Measurements from ENCODE around the gene CCDC9.

CCDC9 gene

GRCh38 chr19:47310323-47310722 lies 54.0 kb downstream of the CCDC9 start:
- ChIA-PET POLR2A (no interaction called here), CTCF (interaction anchor here (9.8 kb wide), 1 partner anchor 16 kb away, joined by 105 read pairs; no protein-coding TSS in a partner anchor)
- no peak for DNase-seq (ENCODE audit: low read depth, low spot score)
- no peak overlapping the region for H3K4me3 ChIP-seq (ENCODE audit: low read depth, low read length)
- TF ChIP-seq CTCF (IDR thresholded peaks at IDR 0.05; ENCODE audit: insufficient read depth, low read length, missing control alignments): no peak

GRCh38 chr19:47310819-47311218 lies 54.5 kb downstream of the CCDC9 start:
- ChIA-PET CTCF (interaction anchor here (0.7 to 9.8 kb wide), 2 partner anchors 16 to 38 kb away, joined by 3 to 105 read pairs; no protein-coding TSS in a partner anchor), POLR2A (no interaction called here)
- no peak for DNase-seq (ENCODE audit: low read depth, low spot score)
- no peak for TF ChIP-seq CTCF (IDR thresholded peaks at IDR 0.05; ENCODE audit: insufficient read depth, low read length, missing control alignments)
- H3K4me3 ChIP-seq (ENCODE audit: low read depth, low read length): no peak overlapping the region

- ChIA-PET POLR2A (no interaction called here), CTCF (interaction anchor here (0.7 kb wide), 1 partner anchor 37 kb away, joined by 4 read pairs; the partner anchor contains the start of gene DHX34)
- TF ChIP-seq CTCF (IDR thresholded peaks at IDR 0.05; ENCODE audit: insufficient read depth, low read length, missing control alignments): no peak
- H3K4me3 ChIP-seq (ENCODE audit: low read depth, low read length): no peak overlapping the region
- DNase-seq (ENCODE audit: low read depth, low spot score): no peak
Measured at GRCh38 chr19:47312366-47313006, 56.2 kb downstream of the CCDC9 start.

GRCh38 chr19:47313754-47314295 lies 57.5 kb downstream of the CCDC9 start:
- TF ChIP-seq CTCF (IDR thresholded peaks at IDR 0.05; ENCODE audit: insufficient read depth, low read length, missing control alignments): no peak
- ChIA-PET CTCF (interaction anchor here (0.9 to 1.7 kb wide), 5 partner anchors 16 to 114 kb away, joined by 3 to 7 read pairs (median 3); partner anchors contain the start of gene DHX34), POLR2A (no interaction called here)
- no peak for DNase-seq (ENCODE audit: low read depth, low spot score)
- H3K4me3 ChIP-seq (ENCODE audit: low read depth, low read length): no peak overlapping the region

- DNase-seq (ENCODE audit: low read depth, low spot score): peak; percentile 44
- no peak for TF ChIP-seq CTCF (IDR thresholded peaks at IDR 0.05; ENCODE audit: insufficient read depth, low read length, missing control alignments)
- POLR2A ChIA-PET: no interaction called here
Measured at GRCh38 chr19:47315125-47315821, 58.9 kb downstream of the CCDC9 start.

GRCh38 chr19:47316513-47316912 lies 60.2 kb downstream of the CCDC9 start:
- DNase-seq (ENCODE audit: low read depth, low spot score): no peak
- no peak overlapping the region for H3K4me3 ChIP-seq (ENCODE audit: low read depth, low read length)
- no peak for TF ChIP-seq CTCF (IDR thresholded peaks at IDR 0.05; ENCODE audit: insufficient read depth, low read length, missing control alignments)
- POLR2A ChIA-PET: no interaction called here
- CTCF ChIA-PET: interaction anchor here (1.7 to 4.5 kb wide), 3 partner anchors 11 to 74 kb away, joined by 5 to 28 read pairs (median 10); partner anchors contain the start of gene DHX34

More at GRCh38 chr19:47315125-47315821, 58.9 kb downstream of the CCDC9 start:
- H3K4me3 ChIP-seq (ENCODE audit: low read depth, low read length): no peak overlapping the region
- CTCF ChIA-PET: interaction anchor here (0.6 to 4.5 kb wide), 7 partner anchors 10 to 77 kb away, joined by 3 to 28 read pairs (median 5); partner anchors contain the start of gene DHX34
